GM12875 (cell line): Measurements from ENCODE around the gene NAV2.
"Not testable (repeated sequence)": the region's sequence is repeated elsewhere in the genome, so short reads cannot be mapped to it uniquely, and the experiment has no call there.

ENCODE experiments used
- H3K4me3 ChIP-seq: one replicate; pipeline ENCODE4 v1.5.1; 2011; ENCODE audit warnings: low read depth, low read length, control low read depth
- CTCF ChIP-seq: IDR thresholded peaks from 2 replicates; pipeline ENCODE4 v1.5.1; 2011; ENCODE audit warnings: low read depth, mild to moderate bottlenecking, control low read depth, inconsistent platforms, low read length, moderate library complexity, borderline replicate concordance; ENCODE audit not compliant: insufficient read depth

The NAV2 gene

DNA sequence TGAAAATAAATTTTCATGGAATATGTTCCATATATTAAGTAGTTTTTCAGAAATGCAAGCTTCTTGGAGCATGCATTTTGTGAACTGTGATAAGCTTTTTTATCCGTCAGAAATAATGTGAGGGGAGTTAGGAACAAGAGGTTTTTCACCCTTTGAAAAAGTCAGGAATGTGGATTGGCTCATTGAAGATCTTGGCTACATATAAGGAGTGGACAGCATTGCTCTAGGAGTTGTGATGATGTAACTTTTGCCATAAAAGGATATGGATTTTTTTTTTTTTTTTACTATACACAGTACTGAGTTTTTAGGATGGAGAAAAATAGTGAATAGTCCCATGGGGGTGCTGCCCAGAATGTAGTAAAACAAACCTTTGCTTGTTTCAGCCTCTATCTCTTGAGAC, 180.2 kb downstream of the NAV2 start:
- no peak overlapping the region for H3K4me3 ChIP-seq
- TF ChIP-seq CTCF = no peak

- H3K4me3 ChIP-seq = no peak overlapping the region
- no peak for TF ChIP-seq CTCF
Measured at GRCh38 chr11:19894404-19894803, 181.8 kb downstream of the NAV2 start.

DNA sequence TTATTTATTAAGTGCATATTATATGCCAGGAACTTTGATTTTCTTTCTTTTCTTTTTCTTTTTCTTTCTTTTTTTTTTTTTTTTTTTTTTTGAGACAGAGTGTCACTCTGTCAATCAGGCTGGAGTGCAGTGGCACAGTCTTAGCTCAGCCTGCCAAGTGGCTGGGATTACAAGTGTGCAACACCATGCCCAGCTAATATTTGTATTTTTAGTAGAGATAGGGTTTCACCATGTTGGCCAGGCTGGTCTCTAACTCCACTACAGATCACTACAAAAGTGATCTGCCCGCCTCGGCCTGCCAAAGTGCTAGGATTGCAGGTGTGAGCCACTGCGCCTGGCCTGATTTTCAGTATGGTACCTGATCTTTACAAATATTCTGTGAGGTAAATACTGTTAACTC, 182.4 kb downstream of the NAV2 start:
- not testable (repeated sequence) for H3K4me3 ChIP-seq

DNA sequence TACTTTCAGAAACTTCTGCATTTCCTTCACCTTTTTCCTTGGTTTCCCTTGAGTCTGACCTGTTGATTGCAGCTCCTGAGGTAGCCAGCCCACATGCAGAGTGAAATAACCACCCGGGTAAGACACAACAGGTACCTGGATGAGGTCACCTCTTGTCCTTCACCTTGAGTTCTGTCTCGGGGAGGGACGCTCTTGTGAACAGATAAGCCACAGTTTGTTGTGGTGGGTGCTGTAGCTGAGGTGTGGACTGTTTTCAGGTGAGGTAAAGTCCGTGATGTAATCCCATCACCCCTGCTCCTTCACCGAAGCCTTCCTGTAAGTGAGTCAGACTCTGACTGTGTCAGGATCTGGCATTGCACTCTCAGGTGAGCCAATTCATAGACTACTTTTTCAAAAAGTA, 183.1 kb downstream of the NAV2 start:
- no peak overlapping the region for H3K4me3 ChIP-seq
- no peak for TF ChIP-seq CTCF

GRCh38 chr11:19903620-19904069, 191.0 kb downstream of the NAV2 start:
- TF ChIP-seq CTCF = peak; percentile 67
- H3K4me3 ChIP-seq = no peak overlapping the region

GRCh38 chr11:19905280-19905853, 192.7 kb downstream of the NAV2 start:
- no peak overlapping the region for H3K4me3 ChIP-seq

DNA sequence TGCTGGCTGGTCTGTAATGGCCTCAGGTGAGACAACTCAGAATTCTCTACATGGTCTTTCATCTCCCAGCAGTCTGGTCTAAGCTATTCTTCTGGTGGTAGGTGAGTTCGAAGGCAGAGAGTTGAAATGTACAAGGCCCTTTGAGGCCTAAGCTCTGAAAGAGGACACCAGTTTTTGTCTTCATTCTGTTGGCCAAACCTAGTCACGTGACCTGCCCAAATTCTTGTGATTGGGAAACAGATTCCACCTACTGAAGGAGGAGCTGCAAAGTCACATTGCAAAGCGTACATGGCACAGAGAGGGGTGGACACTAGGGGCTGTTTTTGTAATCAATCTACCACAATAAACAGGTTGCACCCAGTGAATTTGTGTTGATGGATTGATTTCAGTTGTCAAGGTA, 193.5 kb downstream of the NAV2 start:
- no peak overlapping the region for H3K4me3 ChIP-seq
- no peak for TF ChIP-seq CTCF

More at GRCh38 chr11:19905280-19905853, 192.7 kb downstream of the NAV2 start:
- peak; percentile 18; the same call in 1 of the 2 replicates for TF ChIP-seq CTCF
